ENCODE data around the gene PRKAG3. TPM values are rescaled to one million over a fixed set of nuclear protein-coding genes. Genes with fewer than 3 reads are reported as not detected.
"Not testable (repeated sequence)": the region's sequence is repeated elsewhere in the genome, so short reads cannot be mapped to it uniquely, and the experiment has no call there.

PRKAG3 gene
- total RNA-seq, 2 experiments from 2014 or later = not detected

GRCh38 chr2:218773881-218774280 is 57.7 kb downstream of the PRKAG3 start:
- H3K4me2 ChIP-seq (ENCODE audit: low read length) = no peak overlapping the region
- DNase-seq (ENCODE audit: low spot score) = no peak
- H3K9me3 ChIP-seq (ENCODE audit: low read length) = no peaks in the 10 kb centered on the region
- H3K4me3 ChIP-seq (ENCODE audit: low read depth, low read length, poor library complexity, severe bottlenecking) = no peak overlapping the region
- no TSS peak for BruUV-seq (replicated peaks)
- POLR2A ChIA-PET = no interaction called here
- no peaks in the 10 kb centered on the region for H3K4me1 ChIP-seq (ENCODE audit: insufficient read depth, low read length, poor library complexity, severe bottlenecking)
- intact Hi-C loops (cut with micrococcal nuclease; ENCODE audit: unreplicated experiment) = no loop called here
- CTCF ChIA-PET (ENCODE audit: unreplicated experiment) = no interaction called here
- H3K27ac ChIP-seq (ENCODE audit: low read depth, low read length, poor library complexity, severe bottlenecking) = no peak overlapping the region
- H4K20me1 ChIP-seq (ENCODE audit: insufficient read depth, low read length) = no peaks in the 10 kb centered on the region
- no peaks in the 10 kb centered on the region for H3K36me3 ChIP-seq (ENCODE audit: insufficient read depth, low read length)
- TF ChIP-seq EZH2phosphoT487 (IDR thresholded peaks at IDR 0.05; ENCODE audit: borderline replicate concordance, low read depth, low read length) = no peak
- TF ChIP-seq, protein P1, sequence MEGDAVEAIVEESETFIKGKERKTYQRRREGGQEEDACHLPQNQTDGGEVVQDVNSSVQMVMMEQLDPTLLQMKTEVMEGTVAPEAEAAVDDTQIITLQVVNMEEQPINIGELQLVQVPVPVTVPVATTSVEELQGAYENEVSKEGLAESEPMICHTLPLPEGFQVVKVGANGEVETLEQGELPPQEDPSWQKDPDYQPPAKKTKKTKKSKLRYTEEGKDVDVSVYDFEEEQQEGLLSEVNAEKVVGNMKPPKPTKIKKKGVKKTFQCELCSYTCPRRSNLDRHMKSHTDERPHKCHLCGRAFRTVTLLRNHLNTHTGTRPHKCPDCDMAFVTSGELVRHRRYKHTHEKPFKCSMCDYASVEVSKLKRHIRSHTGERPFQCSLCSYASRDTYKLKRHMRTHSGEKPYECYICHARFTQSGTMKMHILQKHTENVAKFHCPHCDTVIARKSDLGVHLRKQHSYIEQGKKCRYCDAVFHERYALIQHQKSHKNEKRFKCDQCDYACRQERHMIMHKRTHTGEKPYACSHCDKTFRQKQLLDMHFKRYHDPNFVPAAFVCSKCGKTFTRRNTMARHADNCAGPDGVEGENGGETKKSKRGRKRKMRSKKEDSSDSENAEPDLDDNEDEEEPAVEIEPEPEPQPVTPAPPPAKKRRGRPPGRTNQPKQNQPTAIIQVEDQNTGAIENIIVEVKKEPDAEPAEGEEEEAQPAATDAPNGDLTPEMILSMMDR (conservative IDR thresholded peaks at IDR 0.05; ENCODE audit: low read length) = no peak
- no peak overlapping the region for H2AFZ ChIP-seq (ENCODE audit: low read length)
- no peaks in the 10 kb centered on the region for H3K9me2 ChIP-seq (ENCODE audit: insufficient read depth, low read length)
- no peaks in the 10 kb centered on the region for H3K79me2 ChIP-seq (ENCODE audit: insufficient read depth, low read depth, low read length)

DNA sequence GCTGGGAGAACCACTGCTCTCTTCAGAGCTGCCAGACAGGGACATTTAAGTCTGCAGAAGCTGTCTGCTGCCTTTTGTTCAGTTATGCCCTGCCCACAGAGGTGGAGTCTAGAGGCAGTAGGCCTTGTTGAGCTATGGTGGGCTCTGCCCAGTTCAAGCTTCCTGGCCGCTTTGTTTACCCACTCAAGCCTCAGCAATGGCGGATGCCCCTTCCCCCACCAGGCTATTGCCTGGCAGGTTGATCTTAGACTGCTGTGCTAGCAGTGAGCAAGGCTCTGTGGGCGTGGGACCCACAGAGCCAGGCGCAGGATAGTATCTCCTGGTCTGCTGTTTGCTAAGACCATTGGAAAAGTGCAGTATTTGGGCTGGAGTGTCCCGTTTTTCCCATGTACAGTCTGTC is 58.8 kb downstream of the PRKAG3 start:
- intact Hi-C loops (cut with micrococcal nuclease; ENCODE audit: unreplicated experiment); H3K4me3 ChIP-seq (ENCODE audit: low read depth, low read length, poor library complexity, severe bottlenecking); H3K9me2 ChIP-seq (ENCODE audit: insufficient read depth, low read length); H3K27ac ChIP-seq (ENCODE audit: low read depth, low read length, poor library complexity, severe bottlenecking); CTCF ChIA-PET (ENCODE audit: unreplicated experiment); H3K36me3 ChIP-seq (ENCODE audit: insufficient read depth, low read length); H3K9me3 ChIP-seq (ENCODE audit: low read length); H3K79me2 ChIP-seq (ENCODE audit: insufficient read depth, low read depth, low read length); DNase-seq (ENCODE audit: low spot score); H3K4me2 ChIP-seq (ENCODE audit: low read length); H2AFZ ChIP-seq (ENCODE audit: low read length); BruUV-seq (replicated peaks); H3K4me1 ChIP-seq (ENCODE audit: insufficient read depth, low read length, poor library complexity, severe bottlenecking); H4K20me1 ChIP-seq (ENCODE audit: insufficient read depth, low read length): not testable (repeated sequence)
- POLR2A ChIA-PET = interaction anchor here (0.7 kb wide), 1 partner anchor 41 kb away, joined by 3 read pairs; no protein-coding TSS in a partner anchor

Small RNA genes lying within 50 kb of the gene (microRNA-seq; reads per million reads assigned to microRNA genes)
- gene MIR9500 (ENCODE audit: borderline replicate concordance) = not detected

Other genes with a start within 250 kb of the PRKAG3 start
- 0.25 and 1.2 TPM in 2 replicates for gene PLCD4, start 223.9 kb downstream of the PRKAG3 start, total RNA-seq (2014; rRNA removed; shearing (Covaris generic))
- 0.48 TPM in 1 of 2 replicates, not detected in the other for gene PLCD4, start 223.9 kb downstream of the PRKAG3 start, total RNA-seq (2022)
- 29.9 and 37.6 TPM in 2 replicates for gene ZNF142, start 172.2 kb downstream of the PRKAG3 start, total RNA-seq (2014; rRNA removed; shearing (Covaris generic))
- gene ZNF142, start 172.2 kb downstream of the PRKAG3 start, total RNA-seq (2022) = 61.3 and 62.5 TPM in 2 replicates
- gene BCS1L, start 172.1 kb downstream of the PRKAG3 start, total RNA-seq (2014; rRNA removed; shearing (Covaris generic)) = 48.0 and 57.3 TPM in 2 replicates
- gene BCS1L, start 172.1 kb downstream of the PRKAG3 start, total RNA-seq (2022) = 54.9 and 60.8 TPM in 2 replicates
- 25.5 and 25.8 TPM in 2 replicates for gene RNF25, start 159.8 kb downstream of the PRKAG3 start, total RNA-seq (2014; rRNA removed; shearing (Covaris generic))
- 24.0 and 25.7 TPM in 2 replicates for gene RNF25, start 159.8 kb downstream of the PRKAG3 start, total RNA-seq (2022)
- 9.7 and 13.4 TPM in 2 replicates for gene STK36, start 159.7 kb downstream of the PRKAG3 start, total RNA-seq (2014; rRNA removed; shearing (Covaris generic))
- 21.1 and 25.4 TPM in 2 replicates for gene STK36, start 159.7 kb downstream of the PRKAG3 start, total RNA-seq (2022)
- 27.7 and 38.2 TPM in 2 replicates for gene TTLL4, start 121.0 kb downstream of the PRKAG3 start, total RNA-seq (2014; rRNA removed; shearing (Covaris generic))
- gene TTLL4, start 121.0 kb downstream of the PRKAG3 start, total RNA-seq (2022) = 67.1 and 68.0 TPM in 2 replicates
- 0.15 TPM in 1 of 2 replicates, not detected in the other for gene CYP27A1, start 49.7 kb downstream of the PRKAG3 start, total RNA-seq (2014; rRNA removed; shearing (Covaris generic))
- gene CYP27A1, start 49.7 kb downstream of the PRKAG3 start, total RNA-seq (2022) = 0.23 TPM in 1 of 2 replicates, not detected in the other
- not detected in 2 replicates for gene WNT6, start 28.0 kb upstream of the PRKAG3 start, total RNA-seq (2014; rRNA removed; shearing (Covaris generic))
- gene WNT6, start 28.0 kb upstream of the PRKAG3 start, total RNA-seq (2022) = 0.74 and 1.8 TPM in 2 replicates
- 3.6 and 5.5 TPM in 2 replicates for gene WNT10A, start 49.0 kb upstream of the PRKAG3 start, total RNA-seq (2014; rRNA removed; shearing (Covaris generic))
- 6.4 and 11.4 TPM in 2 replicates for gene WNT10A, start 49.0 kb upstream of the PRKAG3 start, total RNA-seq (2022)
- 0.09 and 0.41 TPM in 2 replicates for gene CDK5R2, start 127.9 kb upstream of the PRKAG3 start, total RNA-seq (2014; rRNA removed; shearing (Covaris generic))
- 0.57 and 0.63 TPM in 2 replicates for gene CDK5R2, start 127.9 kb upstream of the PRKAG3 start, total RNA-seq (2022)
- gene FEV, start 153.4 kb upstream of the PRKAG3 start, total RNA-seq (2014; rRNA removed; shearing (Covaris generic)) = not detected in 2 replicates
- gene FEV, start 153.4 kb upstream of the PRKAG3 start, total RNA-seq (2022) = not detected in 2 replicates
- not detected in 2 replicates for gene CRYBA2, start 161.6 kb upstream of the PRKAG3 start, total RNA-seq (2014; rRNA removed; shearing (Covaris generic))
- not detected in 2 replicates for gene CRYBA2, start 161.6 kb upstream of the PRKAG3 start, total RNA-seq (2022)
- gene CFAP65, start 209.7 kb upstream of the PRKAG3 start, total RNA-seq (2014; rRNA removed; shearing (Covaris generic)) = not detected in 2 replicates
- not detected in 2 replicates for gene CFAP65, start 209.7 kb upstream of the PRKAG3 start, total RNA-seq (2022)
- gene IHH, start 229.1 kb upstream of the PRKAG3 start, total RNA-seq (2014; rRNA removed; shearing (Covaris generic)) = not detected in 2 replicates
- gene IHH, start 229.1 kb upstream of the PRKAG3 start, total RNA-seq (2022) = not detected in 2 replicates